Endodermal cell (in vitro differentiated cells): Measurements from ENCODE around the gene SYNE1. TPM values are rescaled to one million over a fixed set of nuclear protein-coding genes. Genes with fewer than 3 reads are reported as not detected.

Experiments
- DNase-seq: peaks from one replicate; pipeline ENCODE4 v3.0.0-alpha.2; 2017
- H3K27ac ChIP-seq: 2 replicates; pipeline ENCODE4 v1.5.1; 2013; ENCODE audit warnings: mild to moderate bottlenecking, low read depth, low read length, moderate library complexity
- H3K27me3 ChIP-seq: 2 replicates; pipeline ENCODE4 v1.6.1; 2013; ENCODE audit warnings: mild to moderate bottlenecking, low read length, moderate library complexity; ENCODE audit not compliant: insufficient read depth, control insufficient read depth, poor library complexity, severe bottlenecking
- H3K36me3 ChIP-seq: 2 replicates; pipeline ENCODE4 v1.7.0; 2013; ENCODE audit warnings: mild to moderate bottlenecking, low read length, moderate library complexity; ENCODE audit not compliant: control insufficient read depth, insufficient read depth
- H3K4me1 ChIP-seq: one replicate; pipeline ENCODE4 v1.7.0; 2013; ENCODE audit warnings: low read length; ENCODE audit not compliant: control insufficient read depth, insufficient read depth
- H3K4me3 ChIP-seq: 2 replicates; pipeline ENCODE4 v1.5.1; 2013; ENCODE audit warnings: mild to moderate bottlenecking, low read length, moderate library complexity
- H3K9ac ChIP-seq: 2 replicates; pipeline ENCODE4 v1.6.1; 2013; ENCODE audit warnings: mild to moderate bottlenecking, low read length, moderate library complexity; ENCODE audit not compliant: poor library complexity, severe bottlenecking; ENCODE audit errors: extremely low read depth
- H3K9me3 ChIP-seq: 2 replicates; pipeline ENCODE4 v1.6.1; 2013; ENCODE audit warnings: mild to moderate bottlenecking, low read length, moderate library complexity; ENCODE audit not compliant: control insufficient read depth
- H3K27ac Mint-ChIP-seq: 2 replicates; pipeline ENCODE4 v1.8.0; 2020; ENCODE audit warnings: mixed read lengths
- H3K27me3 Mint-ChIP-seq: 2 replicates; pipeline ENCODE4 v1.8.0; 2021; ENCODE audit warnings: mild to moderate bottlenecking, mixed read lengths; ENCODE audit not compliant: insufficient read depth
- H3K36me3 Mint-ChIP-seq: 2 replicates; pipeline ENCODE4 v1.8.0; 2020; ENCODE audit warnings: low read depth, mixed read lengths
- H3K4me1 Mint-ChIP-seq: 2 replicates; pipeline ENCODE4 v1.8.0; 2020; ENCODE audit warnings: mixed read lengths
- H3K4me3 Mint-ChIP-seq: 2 replicates; pipeline ENCODE4 v1.8.0; 2020; ENCODE audit warnings: mild to moderate bottlenecking, moderate library complexity, mixed read lengths
- H3K9me3 Mint-ChIP-seq: 2 replicates; pipeline ENCODE4 v1.8.0; 2020; ENCODE audit warnings: mild to moderate bottlenecking, mixed read lengths
- CTCF ChIP-seq: fragments of 200-600 bp; sonication (generic); conservative IDR thresholded peaks from 2 replicates; pipeline ENCODE4 v1.5.0; 2021; ENCODE audit warnings: antibody characterized with exemption, mild to moderate bottlenecking
- WGBS, 2 experiments: methylation state at CpG; one replicate each; pipeline versions ENCODE4 v1.1.5 to v1.1.7; 2013; ENCODE audit warnings: missing lambda C conversion rate in 2 of 2, mixed read lengths in 1 of 2; ENCODE audit not compliant: insufficient coverage in 1 of 2, insufficient read length in 1 of 2; 5-methylcytosine and 5-hydroxymethylcytosine counted together
- total RNA-seq, 2 donors: library from RNA; stranded (reverse); fragmentation: NEBNext Ultra II Directional in 1 of 2; extraction: Animal tissue kit (Norgen Biotek cat#: 25700) in 1 of 2; gene quantifications; 2 replicates in 1 of 2; 3 replicates in 1 of 2; pipeline ENCODE4 v1.2.1, GENCODE V29; 2021

Gene SYNE1
- total RNA-seq, 2 donors from 2014 or later, result 7.9 to 9.5 TPM

- peaks cover 9% of the 10 kb centered on the region for H3K4me1 Mint-ChIP-seq
- no peak overlapping the region for H3K27ac ChIP-seq
- no peak for TF ChIP-seq CTCF
- no peaks in the 10 kb centered on the region for H3K27me3 ChIP-seq
- H3K9me3 ChIP-seq, result peaks cover 29% of the 10 kb centered on the region
- H3K27ac Mint-ChIP-seq, result no peak overlapping the region
- H3K4me3 ChIP-seq, result peak overlapping the region; percentile 39
- peaks cover 2% of the 10 kb centered on the region for H3K27me3 Mint-ChIP-seq
- H3K9ac ChIP-seq, result no peak overlapping the region
- H3K36me3 ChIP-seq, result no peaks in the 10 kb centered on the region
- peaks cover 5% of the 10 kb centered on the region for H3K4me1 ChIP-seq
- DNase-seq, result no peak
- H3K9me3 Mint-ChIP-seq, result peaks cover 27% of the 10 kb centered on the region
- H3K36me3 Mint-ChIP-seq, result peaks cover 3% of the 10 kb centered on the region
- no peak overlapping the region for H3K4me3 Mint-ChIP-seq
Measured at GRCh38 chr6:152420696-152421095, 216.5 kb downstream of the SYNE1 start.

- no peak for TF ChIP-seq CTCF
- Mint-ChIP-seq H3K27me3 (peaks cover 2% of the 10 kb centered on the region), H3K27ac (no peak overlapping the region), H3K9me3 (peaks cover 27% of the 10 kb centered on the region), H3K4me3 (no peak overlapping the region), H3K4me1 (peaks cover 14% of the 10 kb centered on the region), H3K36me3 (peaks cover 3% of the 10 kb centered on the region)
- DNase-seq, result no peak
- Histone ChIP-seq H3K9me3 (peaks cover 29% of the 10 kb centered on the region), H3K36me3 (no peaks in the 10 kb centered on the region), H3K4me3 (no peak overlapping the region), H3K27ac (no peak overlapping the region), H3K4me1 (peaks cover 7% of the 10 kb centered on the region), H3K9ac (no peak overlapping the region), H3K27me3 (no peaks in the 10 kb centered on the region)
Measured at GRCh38 chr6:152418551-152418950, 218.6 kb downstream of the SYNE1 start.

- Mint-ChIP-seq H3K27me3 (peaks cover 2% of the 10 kb centered on the region), H3K4me3 (no peak overlapping the region), H3K36me3 (peaks cover 3% of the 10 kb centered on the region), H3K9me3 (peaks cover 25% of the 10 kb centered on the region), H3K27ac (no peak overlapping the region), H3K4me1 (peaks cover 14% of the 10 kb centered on the region)
- WGBS, 2 experiments, result 94 to 97% methylated on average over 7 to 8 of the region's 8 CpGs
- Histone ChIP-seq H3K9ac (no peak overlapping the region), H3K27ac (no peak overlapping the region), H3K9me3 (peaks cover 29% of the 10 kb centered on the region), H3K4me1 (peaks cover 7% of the 10 kb centered on the region), H3K27me3 (no peaks in the 10 kb centered on the region), H3K36me3 (no peaks in the 10 kb centered on the region), H3K4me3 (no peak overlapping the region)
- DNase-seq, result no peak
- no peak for TF ChIP-seq CTCF
Measured at GRCh38 chr6:152416652-152417051, 220.5 kb downstream of the SYNE1 start.
